ENCODE data around the gene RXRA.

Gene RXRA

DNA sequence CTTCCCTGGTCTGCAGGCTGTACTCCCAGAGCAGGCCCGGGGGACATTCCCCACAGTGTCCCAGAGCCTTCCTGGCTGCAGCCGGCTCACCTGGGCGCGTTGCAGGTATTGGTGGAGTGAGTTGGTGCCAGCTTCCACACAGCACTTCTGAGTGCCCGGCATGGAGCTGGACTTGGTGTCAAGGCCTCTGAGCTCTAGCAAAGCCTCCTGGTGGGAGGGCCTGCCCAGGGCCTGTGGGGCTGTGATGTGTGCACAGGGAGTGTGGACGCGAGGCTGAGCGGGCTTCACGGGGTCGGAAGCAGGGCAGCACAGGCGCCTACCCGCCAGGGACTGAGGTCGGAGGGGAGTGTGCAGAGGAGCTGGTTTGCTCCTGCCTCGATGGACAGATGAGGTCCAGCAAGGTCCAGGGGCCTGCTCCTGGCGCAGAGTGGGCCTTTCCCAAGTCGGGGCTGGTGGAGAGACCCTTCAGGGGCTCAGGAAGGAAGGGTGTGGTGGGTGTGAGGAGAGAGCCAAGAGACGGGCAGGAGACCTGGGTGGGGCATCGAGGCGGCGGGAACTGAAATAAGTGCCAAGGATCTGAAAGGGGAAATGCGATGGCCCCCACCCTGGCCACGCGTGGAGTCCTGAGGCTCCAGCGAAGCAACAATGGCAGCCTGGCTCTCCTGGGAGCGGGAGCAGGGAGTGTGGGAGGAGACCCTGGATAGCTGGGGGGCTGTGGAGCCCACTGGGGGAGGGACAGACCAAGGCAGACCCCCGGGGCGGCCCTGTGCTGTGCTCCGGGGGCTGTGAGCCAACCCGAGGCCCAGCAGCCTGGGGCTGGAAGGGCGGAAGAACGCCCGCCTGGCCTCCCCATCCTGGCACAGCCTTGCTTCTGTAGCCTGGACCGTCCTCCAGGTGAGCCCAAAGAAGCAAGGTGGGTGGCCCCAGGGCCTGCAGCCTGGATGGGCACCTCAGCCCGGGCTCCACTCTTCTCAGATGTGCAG, 78.4 kb downstream of the RXRA start:
- DNase-seq, result no peak

GRCh38 chr9:134405527-134405926, 79.3 kb downstream of the RXRA start:
- no peak for DNase-seq

- DNase-seq, result no peak
Observed at GRCh38 chr9:134406366-134407120, 80.3 kb downstream of the RXRA start.

GRCh38 chr9:134407121-134407779, 81.0 kb downstream of the RXRA start:
- peak; percentile 79 for DNase-seq

DNA sequence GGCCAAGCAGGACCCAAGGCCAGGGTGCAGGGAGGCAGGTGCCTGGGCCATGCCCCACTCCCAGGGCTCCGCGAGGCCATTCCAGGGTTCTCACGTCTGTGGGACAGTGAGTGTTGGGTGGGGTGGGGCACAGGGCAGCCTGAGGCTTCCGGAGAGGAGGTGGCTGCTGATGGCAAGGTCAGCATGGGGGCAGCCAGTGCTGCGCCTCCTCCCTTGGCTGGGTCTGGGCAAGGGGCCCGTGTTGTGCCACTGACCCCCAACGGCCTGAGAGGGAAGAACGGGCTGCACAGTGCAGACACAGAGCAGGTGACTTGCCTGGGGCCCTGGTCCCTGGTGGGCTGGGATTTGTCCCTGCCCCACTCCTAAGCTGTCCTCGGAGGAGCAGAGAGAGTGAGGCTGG, 82.1 kb downstream of the RXRA start:
- DNase-seq, result no peak

GRCh38 chr9:134408939-134409737, 82.9 kb downstream of the RXRA start:
- DNase-seq, result no peak

GRCh38 chr9:134410071-134410834, 84.0 kb downstream of the RXRA start:
- no peak for DNase-seq

GRCh38 chr9:134410835-134411217, 84.6 kb downstream of the RXRA start:
- no peak for DNase-seq

GRCh38 chr9:134411440-134412297, 85.4 kb downstream of the RXRA start:
- no peak for DNase-seq

GRCh38 chr9:134412298-134412711, 86.0 kb downstream of the RXRA start:
- DNase-seq, result no peak

DNA sequence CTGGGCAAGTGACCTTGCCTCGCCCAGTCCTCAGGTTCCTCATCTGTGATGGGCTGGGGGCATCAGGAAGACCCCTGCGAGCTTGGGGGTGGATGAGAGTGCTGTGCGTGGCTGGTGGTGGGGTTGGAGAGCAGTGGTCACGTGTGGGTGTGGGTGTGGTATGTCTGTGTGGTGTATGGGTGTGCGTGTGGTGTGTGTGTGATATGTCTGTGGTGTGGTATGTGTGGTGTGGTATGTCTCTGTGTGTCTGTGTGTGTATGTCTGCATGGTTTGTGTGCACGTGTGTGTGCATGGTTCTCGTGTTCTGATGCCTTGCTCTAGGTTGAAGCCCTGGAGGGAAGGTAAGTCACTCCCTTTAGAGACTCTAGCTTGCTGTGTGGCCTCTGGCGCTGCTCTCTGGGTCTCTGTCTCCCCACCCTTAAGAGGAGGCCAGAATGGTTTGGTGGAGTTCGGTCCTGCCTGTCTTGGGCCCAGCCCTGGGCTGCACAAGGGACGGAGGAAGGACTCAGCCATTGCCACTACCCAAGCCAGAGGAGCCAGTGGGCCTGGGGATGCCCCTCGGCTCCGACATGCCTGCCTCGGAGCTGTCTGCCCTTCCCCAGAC, 87.0 kb downstream of the RXRA start:
- DNase-seq, result no peak

DNA sequence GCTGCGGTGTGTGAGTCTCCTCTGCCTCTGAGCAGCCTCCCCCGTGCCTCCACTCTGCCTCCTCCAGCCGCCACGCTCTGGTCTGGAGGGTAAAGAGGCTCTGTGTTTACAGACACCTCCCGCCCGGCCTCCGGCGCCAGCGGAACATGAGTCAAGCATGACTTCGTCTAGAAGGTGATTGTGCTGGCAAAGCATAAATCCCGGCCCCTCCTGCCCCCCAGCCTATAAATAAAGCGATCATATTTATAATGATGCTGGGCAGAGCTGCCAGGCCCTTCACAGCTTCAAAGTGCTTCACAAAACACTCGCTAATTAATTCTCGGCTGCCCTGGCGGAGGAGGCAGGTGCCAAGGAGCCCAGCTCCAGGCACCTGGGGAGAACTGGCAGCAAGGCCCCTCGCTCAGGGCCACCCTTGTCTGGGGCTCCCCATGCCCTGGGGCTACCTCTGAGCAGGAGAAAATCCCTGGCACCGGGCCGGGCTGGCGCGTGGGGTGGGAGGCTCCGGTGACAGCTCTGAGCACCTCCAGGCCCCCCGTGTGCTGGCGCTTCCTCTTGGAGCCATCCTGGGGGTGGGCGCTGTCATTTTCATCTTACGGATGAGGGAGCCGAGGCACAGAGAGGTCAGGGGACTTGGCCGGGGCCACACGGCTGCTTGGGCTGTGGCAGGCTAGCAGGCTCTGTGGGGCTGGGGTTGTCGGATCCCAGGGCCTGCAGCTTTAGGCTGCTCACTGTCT, 87.8 kb downstream of the RXRA start:
- DNase-seq, result no peak

DNA sequence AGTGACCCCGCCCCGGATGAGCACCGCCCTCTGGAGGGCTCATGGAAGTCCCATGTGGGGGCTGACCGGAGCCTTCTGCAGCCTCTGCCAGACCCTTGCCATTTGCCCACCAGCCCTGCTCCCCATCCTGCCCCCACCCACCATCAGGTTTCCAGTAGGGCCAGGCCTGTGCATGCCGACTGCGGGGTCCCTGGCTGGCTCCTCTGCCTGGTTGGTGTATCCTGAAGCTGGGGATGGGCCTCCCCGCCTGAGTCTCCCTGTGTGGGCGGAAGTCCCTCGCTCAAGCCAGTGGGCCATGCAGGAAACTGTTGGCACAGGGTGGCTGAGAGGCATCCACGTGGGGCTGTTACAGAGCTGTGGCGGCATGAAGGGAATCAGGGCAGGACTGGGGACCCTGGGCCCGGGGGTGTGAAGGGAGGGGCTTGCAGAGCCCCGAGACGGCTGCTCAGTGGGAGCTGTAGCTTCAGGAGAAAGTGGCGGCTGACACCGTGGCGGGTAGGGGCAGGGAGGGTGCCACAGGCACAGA, 88.7 kb downstream of the RXRA start:
- no peak for DNase-seq

- DNase-seq, result no peak
Observed at GRCh38 chr9:134416385-134417015, 90.2 kb downstream of the RXRA start.

- no peak for DNase-seq
Observed at GRCh38 chr9:134418354-134418753, 92.1 kb downstream of the RXRA start.

DNA sequence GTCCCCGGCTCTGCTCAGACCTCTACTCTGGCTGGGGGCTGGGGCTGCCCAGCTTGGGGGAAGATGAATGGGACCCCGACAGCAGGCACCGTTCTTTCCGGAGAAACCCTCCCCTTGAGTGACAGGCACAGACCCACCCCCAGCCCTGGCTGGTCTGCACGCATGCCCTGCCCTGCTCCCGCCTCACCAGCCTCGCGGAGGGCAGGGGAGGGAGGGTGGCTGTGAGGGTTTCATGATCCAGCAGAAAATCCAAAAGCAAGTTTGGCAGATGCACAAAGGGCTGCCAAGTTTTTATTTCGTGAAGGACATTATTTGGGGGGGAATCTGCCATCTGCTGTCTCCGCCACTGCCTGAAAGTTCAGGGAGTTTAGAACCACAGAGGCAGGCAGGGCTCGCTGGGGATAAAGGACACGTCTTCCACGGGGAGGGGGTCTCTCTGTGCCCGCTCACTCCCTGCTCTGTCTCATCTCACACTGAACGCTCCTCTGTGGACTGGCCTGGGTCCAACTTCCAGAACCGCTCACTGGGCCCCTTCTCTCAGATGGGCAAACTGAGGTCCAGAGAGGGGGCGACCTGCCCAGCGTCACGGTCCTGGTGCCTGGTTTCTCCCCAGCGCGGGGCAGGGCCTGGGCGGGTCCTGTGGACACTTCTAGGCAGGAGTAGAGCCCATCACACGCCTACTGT, 92.9 kb downstream of the RXRA start:
- no peak for DNase-seq

DNA sequence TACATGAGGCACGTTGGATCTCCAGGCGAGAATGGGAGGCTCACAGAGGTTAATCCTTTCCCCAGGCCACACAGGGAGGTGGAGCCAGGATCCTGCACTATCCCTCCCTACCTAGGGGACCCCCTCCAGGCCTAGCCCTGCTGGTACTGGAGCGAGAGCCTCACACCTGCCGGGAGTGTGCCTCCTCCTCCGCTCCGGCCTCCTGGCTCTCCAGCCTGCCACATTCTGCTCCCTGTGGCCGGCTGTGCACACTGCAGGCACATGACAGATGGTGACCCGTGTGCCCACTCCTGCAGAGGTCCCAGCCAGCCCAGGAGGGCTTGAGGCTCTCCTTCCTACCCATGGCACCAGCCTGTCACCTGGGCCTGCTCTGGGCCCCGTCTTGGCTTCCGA, 93.4 kb downstream of the RXRA start:
- DNase-seq, result no peak

DNA sequence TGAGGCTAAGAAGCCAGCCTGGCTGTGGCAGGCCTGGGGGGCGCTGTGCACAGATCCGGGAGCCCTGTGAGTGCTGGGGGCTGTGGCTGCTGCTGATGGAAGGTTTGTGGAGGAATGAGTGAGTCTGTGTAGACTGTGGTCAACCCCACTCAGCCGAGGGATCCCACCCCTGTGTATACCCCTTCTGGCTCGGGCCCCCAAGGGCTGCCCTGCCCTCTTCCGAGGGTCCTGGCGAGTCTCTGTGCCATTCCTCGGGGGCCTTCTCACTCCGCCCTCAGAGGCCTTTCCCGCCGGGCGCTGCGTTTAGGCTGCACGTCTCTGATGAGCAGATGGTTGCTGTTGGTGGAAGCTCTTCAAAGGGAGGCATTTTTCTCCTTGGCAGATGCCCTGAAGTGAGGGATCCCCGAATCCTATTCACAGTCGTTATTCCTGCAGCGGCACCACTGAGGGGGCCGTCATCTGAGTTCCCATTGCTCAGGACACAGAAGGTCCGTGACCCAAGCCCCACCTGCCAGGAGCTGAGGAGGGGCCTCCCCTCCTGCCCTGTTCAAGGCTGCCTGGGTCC, 94.1 kb downstream of the RXRA start:
- DNase-seq, result no peak

All from stimulated activated CD4-positive, alpha-beta T cell treated with anti-CD3 and anti-CD28 coated beads, Interleukin-1b, Interleukin-23, amount 100 ng/mL, for 48 hours (primary cell).